HG03103 (cell line): ENCODE measurements around the gene IGFBP3.

Experiments used
- ATAC-seq: cut with Tn5 transposase; IDR thresholded peaks from one replicate; pipeline ENCODE4 v1.9.1; 2021; ENCODE audit warnings: low read depth; ENCODE audit not compliant: unreplicated experiment

Gene IGFBP3

GRCh38 chr7:45923290-45923689 lies 2.2 kb upstream of the IGFBP3 start:
- no peak for ATAC-seq

- no peak for ATAC-seq
Observed at GRCh38 chr7:45922810-45923209, 1.7 kb upstream of the IGFBP3 start.

GRCh38 chr7:45921699-45922519 lies 837 bp upstream of the IGFBP3 start:
- no peak for ATAC-seq

GRCh38 chr7:45921381-45921698 lies 268 bp upstream of the IGFBP3 start:
- ATAC-seq: no peak

GRCh38 chr7:45919993-45920459 lies 1.0 kb downstream of the IGFBP3 start:
- no peak for ATAC-seq

GRCh38 chr7:45919231-45919784 lies 1.8 kb downstream of the IGFBP3 start:
- ATAC-seq: no peak

GRCh38 chr7:45918556-45918955 lies 2.5 kb downstream of the IGFBP3 start:
- no peak for ATAC-seq

GRCh38 chr7:45917658-45918057 lies 3.4 kb downstream of the IGFBP3 start:
- no peak for ATAC-seq

- ATAC-seq: no peak
Observed at GRCh38 chr7:45917064-45917463, 4.0 kb downstream of the IGFBP3 start.

GRCh38 chr7:45915606-45916005 lies 5.5 kb downstream of the IGFBP3 start:
- ATAC-seq: no peak

GRCh38 chr7:45914911-45915310 lies 6.2 kb downstream of the IGFBP3 start:
- no peak for ATAC-seq

GRCh38 chr7:45912972-45913371 lies 8.1 kb downstream of the IGFBP3 start:
- ATAC-seq: no peak

GRCh38 chr7:45911311-45911710 lies 9.8 kb downstream of the IGFBP3 start:
- ATAC-seq: no peak

GRCh38 chr7:45910855-45911254 lies 10.2 kb downstream of the IGFBP3 start:
- ATAC-seq: no peak

GRCh38 chr7:45909561-45909960 lies 11.5 kb downstream of the IGFBP3 start:
- no peak for ATAC-seq

GRCh38 chr7:45902820-45903219 lies 18.3 kb downstream of the IGFBP3 start:
- ATAC-seq: no peak

- ATAC-seq: no peak
Observed at GRCh38 chr7:45901566-45901965, 19.5 kb downstream of the IGFBP3 start.

- ATAC-seq: no peak
Observed at GRCh38 chr7:45898222-45898621, 22.9 kb downstream of the IGFBP3 start.

- no peak for ATAC-seq
Observed at GRCh38 chr7:45897042-45897690, 23.9 kb downstream of the IGFBP3 start.

GRCh38 chr7:45894665-45895062 lies 26.4 kb downstream of the IGFBP3 start:
- ATAC-seq: no peak

- no peak for ATAC-seq
Observed at GRCh38 chr7:45893996-45894664, 26.9 kb downstream of the IGFBP3 start.
